ENCODE measurements around the gene ECHS1.
"Not testable (repeated sequence)": the region's sequence is repeated elsewhere in the genome, so short reads cannot be mapped to it uniquely, and the experiment has no call there.

ECHS1 gene

GRCh38 chr10:133373174-133374090 lies at the start of gene ECHS1:
ECHS1 (minus strand) TSS chr10:133373354; CDS start chr10:133373333, 21 bp downstream.
- peak; percentile 92 for DNase-seq

- DNase-seq, result no peak
Observed at GRCh38 chr10:133422223-133422806, 49.2 kb upstream of the ECHS1 start.

GRCh38 chr10:133421336-133422222 lies 48.4 kb upstream of the ECHS1 start:
- DNase-seq, result no peak

GRCh38 chr10:133420579-133420978 lies 47.4 kb upstream of the ECHS1 start:
- no peak for DNase-seq

GRCh38 chr10:133420028-133420427 lies 46.9 kb upstream of the ECHS1 start:
- DNase-seq, result no peak

GRCh38 chr10:133419211-133419950 lies 46.2 kb upstream of the ECHS1 start:
- no peak for DNase-seq

- DNase-seq, result no peak
Observed at GRCh38 chr10:133418289-133418993, 45.3 kb upstream of the ECHS1 start.

- no peak for DNase-seq
Observed at GRCh38 chr10:133415752-133416151, 42.6 kb upstream of the ECHS1 start.

- not testable (repeated sequence) for DNase-seq
Observed at GRCh38 chr10:133414401-133414800, 41.2 kb upstream of the ECHS1 start.

- DNase-seq, result no peak
Observed at GRCh38 chr10:133412381-133412711, 39.2 kb upstream of the ECHS1 start.

- no peak for DNase-seq
Observed at GRCh38 chr10:133411523-133412380, 38.6 kb upstream of the ECHS1 start.

GRCh38 chr10:133405844-133406527 lies 32.8 kb upstream of the ECHS1 start:
- DNase-seq, result peak; percentile 64

- DNase-seq, result peak; percentile 57
Observed at GRCh38 chr10:133405272-133405671, 32.1 kb upstream of the ECHS1 start.

- no peak for DNase-seq
Observed at GRCh38 chr10:133403784-133404183, 30.6 kb upstream of the ECHS1 start.

GRCh38 chr10:133403359-133403758 lies 30.2 kb upstream of the ECHS1 start:
- DNase-seq, result no peak

- no peak for DNase-seq
Observed at GRCh38 chr10:133401981-133402725, 29.0 kb upstream of the ECHS1 start.

- no peak for DNase-seq
Observed at GRCh38 chr10:133401500-133401899, 28.3 kb upstream of the ECHS1 start.

GRCh38 chr10:133400624-133401424 lies 27.7 kb upstream of the ECHS1 start:
- DNase-seq, result no peak

- no peak for DNase-seq
Observed at GRCh38 chr10:133399123-133399601, 26.0 kb upstream of the ECHS1 start.
